ENCODE results near the gene ARHGAP26.

Gene ARHGAP26

DNA sequence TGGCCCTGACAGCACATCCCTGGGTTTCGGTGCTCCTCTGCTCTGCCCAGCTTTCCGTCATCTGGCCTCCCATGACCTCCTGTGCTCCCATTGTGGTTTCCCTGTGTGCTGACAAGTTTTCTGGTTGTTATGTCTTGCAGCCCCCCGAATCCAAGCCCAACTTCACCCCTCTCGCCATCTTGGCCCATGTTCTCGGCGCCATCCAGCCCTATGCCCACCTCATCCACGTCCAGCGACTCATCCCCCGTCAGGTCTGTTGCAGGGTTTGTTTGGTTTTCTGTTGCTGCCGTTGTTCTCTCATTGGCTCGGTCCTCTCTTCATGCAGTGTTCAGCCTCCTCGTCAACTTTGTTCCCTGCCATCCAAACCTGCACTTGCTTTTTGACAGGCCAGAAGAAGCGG, 436.9 kb downstream of the ARHGAP26 start:
- DNase-seq (ENCODE audit: low spot score): no peak

- DNase-seq (ENCODE audit: low spot score): no peak
Measured at GRCh38 chr5:143207563-143208364, 437.6 kb downstream of the ARHGAP26 start.

- no peak for DNase-seq (ENCODE audit: low spot score)
Measured at GRCh38 chr5:143208365-143208641, 438.1 kb downstream of the ARHGAP26 start.

DNA sequence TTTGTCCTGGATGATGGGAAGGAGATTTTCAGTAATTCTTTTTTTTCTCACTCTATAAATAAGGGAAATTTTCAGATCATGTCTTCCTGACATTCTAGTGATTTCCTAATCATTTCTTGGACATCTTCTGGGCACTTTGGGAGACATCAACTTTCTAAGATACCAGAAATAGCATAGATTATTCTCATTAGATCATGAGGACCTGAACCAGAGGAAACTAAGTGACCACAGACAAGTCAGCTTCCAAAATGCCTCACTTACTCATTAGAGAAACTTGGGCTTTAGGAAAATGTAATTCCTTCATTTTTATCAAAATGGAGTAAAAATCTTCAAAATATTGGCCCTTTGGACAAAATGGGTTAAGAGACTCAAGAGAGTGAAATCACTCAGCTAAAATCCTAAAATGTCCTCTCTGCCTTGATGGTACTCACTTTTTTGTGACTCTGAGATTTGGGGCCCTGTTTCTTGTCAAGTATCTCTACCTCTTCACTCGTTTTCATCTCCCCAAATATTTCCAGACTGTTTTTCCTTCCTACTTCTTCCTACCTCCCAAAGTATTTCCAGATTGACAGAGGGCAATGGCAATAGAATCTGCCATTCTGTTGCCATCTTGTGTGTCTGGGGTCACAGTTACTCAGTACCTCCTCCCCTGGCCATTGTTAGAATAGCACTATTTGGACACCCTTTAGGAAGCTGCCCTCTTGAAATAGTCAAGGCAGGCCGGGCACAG, 438.8 kb downstream of the ARHGAP26 start:
- no peak for DNase-seq (ENCODE audit: low spot score)

GRCh38 chr5:143209881-143210395, 439.8 kb downstream of the ARHGAP26 start:
- DNase-seq (ENCODE audit: low spot score): no peak

DNA sequence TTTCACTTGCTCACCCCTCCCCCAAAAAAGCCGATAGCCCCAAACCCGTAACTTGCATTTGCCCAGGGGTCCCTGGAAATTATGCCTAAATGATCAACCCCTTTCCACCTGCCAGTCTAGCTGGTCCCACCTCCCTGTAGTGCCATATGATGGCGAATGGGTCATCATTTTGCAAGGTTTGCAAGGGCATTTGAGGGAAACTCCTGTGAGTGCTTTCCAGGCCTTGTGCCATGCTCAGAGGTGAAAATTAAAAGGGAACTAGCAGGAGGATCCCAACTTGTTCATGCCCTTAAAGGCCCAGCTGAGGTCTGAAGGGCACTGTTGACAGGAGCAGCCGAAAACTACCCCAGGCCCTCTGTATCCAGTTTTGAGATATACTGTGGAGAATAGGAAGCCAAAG, 440.4 kb downstream of the ARHGAP26 start:
- DNase-seq (ENCODE audit: low spot score): no peak

DNA sequence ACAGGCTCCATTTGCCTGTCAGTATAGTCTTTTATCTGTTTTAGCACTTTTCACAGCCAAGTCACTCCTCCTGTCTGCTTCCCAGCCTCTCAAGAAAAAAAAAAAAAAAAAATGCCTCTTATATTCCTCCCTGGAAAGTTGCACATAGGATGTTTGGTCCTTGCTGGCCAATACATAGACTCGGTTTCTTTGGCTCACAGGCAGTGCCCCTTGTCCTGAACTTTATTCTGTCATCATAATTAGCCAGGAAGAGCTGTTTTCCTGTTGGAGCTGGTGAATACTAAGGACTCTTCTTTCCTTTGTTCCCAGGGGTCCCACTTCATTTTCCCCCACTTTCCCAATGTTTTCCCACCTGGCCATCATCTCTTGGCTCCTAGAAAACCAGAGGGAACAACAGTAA, 442.1 kb downstream of the ARHGAP26 start:
- DNase-seq (ENCODE audit: low spot score): no peak

DNA sequence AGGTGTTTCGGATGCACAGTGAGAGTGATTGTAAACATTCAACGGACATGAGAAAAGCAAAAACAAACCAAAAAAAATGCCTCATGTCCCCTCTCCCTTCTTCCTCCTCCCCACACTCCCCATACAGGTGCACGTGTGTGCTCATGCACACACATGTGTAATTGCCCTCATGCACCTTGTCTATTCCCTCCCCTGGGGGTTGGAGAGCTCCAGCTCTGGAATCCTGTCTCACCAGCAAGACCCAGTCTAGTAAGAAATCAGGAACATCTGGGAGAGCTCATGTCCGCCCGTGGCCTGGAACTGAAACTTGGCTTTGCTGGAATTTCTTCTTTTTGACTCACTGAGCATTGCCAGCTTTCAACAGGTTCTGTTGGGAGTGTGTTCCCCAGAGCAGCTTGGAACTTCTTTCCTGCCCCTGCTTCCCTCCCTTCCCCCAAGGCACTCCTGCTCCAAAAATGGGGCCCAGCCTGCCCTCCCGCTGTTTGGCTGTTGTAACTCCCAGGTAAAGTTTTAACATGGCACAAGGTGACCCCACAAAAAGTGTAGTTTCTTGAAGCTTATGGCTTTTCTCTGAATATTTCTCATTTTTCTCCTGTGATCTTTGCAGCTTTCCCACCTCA, 443.2 kb downstream of the ARHGAP26 start:
- DNase-seq (ENCODE audit: low spot score): no peak

DNA sequence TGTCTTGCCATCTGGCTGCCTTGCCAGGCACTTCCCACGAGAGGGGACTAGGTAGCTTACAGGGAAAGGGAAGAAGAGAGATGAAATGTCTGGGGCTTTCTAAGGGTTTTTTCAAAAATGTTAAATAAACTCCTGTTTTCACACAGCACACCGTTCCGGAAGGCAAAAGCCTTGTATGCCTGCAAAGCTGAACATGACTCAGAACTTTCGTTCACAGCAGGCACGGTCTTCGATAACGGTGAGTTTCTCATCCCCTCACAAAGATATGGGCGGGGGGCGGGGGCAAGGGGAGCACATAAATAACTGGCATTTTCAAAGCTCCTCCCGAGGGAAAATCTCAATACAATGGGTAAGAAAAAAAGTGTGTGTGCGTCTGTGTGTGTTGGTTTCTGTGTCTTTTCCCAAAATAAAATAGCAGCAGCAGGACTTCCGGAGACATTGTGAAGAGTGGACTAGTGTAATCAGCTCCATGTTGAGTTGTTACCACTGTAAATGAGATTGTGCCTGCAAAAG, 443.7 kb downstream of the ARHGAP26 start:
- DNase-seq (ENCODE audit: low spot score): no peak

- no peak for DNase-seq (ENCODE audit: low spot score)
Measured at GRCh38 chr5:143214458-143214857, 444.3 kb downstream of the ARHGAP26 start.

GRCh38 chr5:143214890-143215289, 444.7 kb downstream of the ARHGAP26 start:
- no peak for DNase-seq (ENCODE audit: low spot score)

GRCh38 chr5:143215690-143216089, 445.5 kb downstream of the ARHGAP26 start:
- DNase-seq (ENCODE audit: low spot score): no peak

DNA sequence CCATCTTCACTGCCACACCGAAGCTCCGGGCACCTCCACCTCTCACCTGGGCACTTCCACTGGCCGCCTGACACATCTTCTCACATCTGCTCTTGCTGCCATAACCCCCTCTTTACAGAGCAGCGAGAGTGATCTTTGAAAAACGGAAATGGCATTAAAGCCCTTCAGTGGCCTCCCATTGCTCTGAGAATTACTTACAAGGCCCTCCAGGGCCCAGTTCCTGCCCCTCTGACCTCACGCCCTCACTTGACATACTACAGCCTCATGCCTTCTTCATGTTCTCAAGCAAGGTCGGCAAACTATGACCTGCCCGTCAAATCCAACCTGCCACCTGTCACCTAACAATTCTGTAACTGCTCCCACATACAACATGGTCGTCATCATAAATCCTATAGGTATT, 446.0 kb downstream of the ARHGAP26 start:
- no peak for DNase-seq (ENCODE audit: low spot score)

DNA sequence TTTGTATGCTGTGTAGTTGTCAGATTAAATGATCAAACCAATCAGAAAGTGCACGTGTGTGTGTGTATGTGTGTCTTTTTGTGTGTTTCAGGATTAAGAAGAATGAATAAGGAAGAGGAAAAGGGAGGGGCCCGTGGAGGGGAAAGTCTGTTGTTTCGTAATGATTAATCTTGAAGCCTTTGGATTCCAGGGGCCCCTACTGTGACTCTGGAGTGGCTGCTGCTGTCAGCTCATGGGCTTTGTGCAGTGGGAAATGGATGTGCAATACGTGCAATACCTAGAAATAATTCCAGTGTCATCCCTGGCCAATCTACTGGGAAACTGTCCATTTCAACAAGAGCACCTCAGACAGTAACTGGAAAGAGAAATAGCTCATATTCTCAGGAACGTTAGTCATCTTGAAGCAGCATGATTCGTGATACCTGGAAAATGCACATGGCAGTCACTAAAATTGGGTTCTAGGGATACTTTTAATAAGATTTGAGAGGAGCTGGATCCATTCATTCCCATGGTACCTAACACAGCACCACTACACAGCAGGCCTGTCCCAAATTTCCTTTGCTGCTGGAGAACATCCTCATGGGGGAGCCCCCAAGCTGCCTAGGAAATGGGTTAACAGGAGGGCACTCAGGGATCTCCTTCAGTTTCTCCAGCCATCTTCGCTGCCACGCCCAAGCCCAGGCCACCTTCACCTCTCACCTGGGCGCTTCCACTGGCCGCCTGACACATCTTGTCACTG, 447.1 kb downstream of the ARHGAP26 start:
- DNase-seq (ENCODE audit: low spot score): no peak

GRCh38 chr5:143217804-143218160, 447.6 kb downstream of the ARHGAP26 start:
- DNase-seq (ENCODE audit: low spot score): no peak

GRCh38 chr5:143218517-143219170, 448.5 kb downstream of the ARHGAP26 start:
- no peak for DNase-seq (ENCODE audit: low spot score)

DNA sequence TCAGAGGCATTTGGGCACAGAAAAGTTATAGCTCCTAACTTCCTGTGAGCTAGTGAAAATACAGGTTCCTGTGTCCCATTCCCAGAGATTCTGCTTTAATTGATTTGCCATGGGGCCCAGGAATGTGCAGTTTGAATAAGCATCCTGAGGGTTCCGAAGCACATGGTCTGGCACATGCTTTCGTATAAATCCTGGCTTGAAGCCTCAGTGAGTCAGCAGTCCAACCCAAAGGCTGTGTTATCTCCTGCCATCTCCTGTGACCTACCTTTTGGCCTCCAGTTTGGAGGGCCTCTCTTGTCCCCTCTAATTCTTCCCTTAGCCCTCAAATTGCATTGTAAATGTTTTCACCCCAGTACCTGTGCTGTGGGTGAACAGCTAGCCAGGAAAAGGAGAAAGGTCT, 449.5 kb downstream of the ARHGAP26 start:
- DNase-seq (ENCODE audit: low spot score): no peak

DNA sequence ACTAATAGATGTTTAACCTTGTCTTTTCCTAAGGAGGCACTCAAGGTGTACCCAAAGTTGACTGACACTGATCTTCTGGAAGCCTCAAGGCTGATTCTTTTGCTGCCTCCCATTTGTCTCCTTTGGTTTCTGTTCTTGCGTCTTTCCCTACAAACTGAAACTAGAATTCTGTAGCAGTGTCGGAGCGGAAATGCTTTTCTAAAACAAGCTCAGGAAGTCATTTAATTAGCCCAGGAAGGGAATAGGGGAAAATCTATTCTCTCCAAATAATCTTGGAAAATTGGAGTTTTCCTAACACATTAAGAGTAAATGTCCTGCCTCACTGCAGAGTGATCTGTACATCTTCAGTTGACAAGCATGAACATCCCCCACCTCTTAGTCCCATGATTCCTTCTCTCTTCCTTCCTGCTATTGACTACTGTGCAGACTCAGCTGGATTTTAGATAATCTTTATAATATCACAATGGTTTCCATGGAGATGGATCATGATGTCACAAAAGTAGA, 450.6 kb downstream of the ARHGAP26 start:
- no peak for DNase-seq (ENCODE audit: low spot score)

- DNase-seq (ENCODE audit: low spot score): peak; percentile 81
Measured at GRCh38 chr5:143222287-143223231, 452.4 kb downstream of the ARHGAP26 start.

DNA sequence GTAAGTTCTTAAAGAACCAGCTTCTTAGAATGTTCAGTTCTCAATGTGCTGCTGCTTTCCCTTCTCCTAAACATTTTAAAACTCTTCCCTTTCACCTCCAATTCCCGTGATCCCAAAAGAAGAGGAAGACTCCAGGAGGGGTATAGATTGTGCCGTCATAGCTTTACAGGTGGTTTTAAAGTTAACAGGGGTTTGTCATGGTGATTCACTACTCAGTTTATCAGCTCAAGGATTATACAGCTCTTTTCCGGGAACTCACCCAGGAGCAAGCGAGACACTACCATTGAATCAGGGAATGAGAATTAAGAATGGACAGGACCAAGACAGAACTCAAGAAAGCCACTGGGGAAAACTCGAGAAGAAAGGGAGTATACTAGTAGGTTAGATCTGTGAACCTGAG, 454.5 kb downstream of the ARHGAP26 start:
- DNase-seq (ENCODE audit: low spot score): no peak

All from germinal center (tissue), 1 donor.